ENCODE data around the gene MANSC1. TPM values are rescaled to one million over a fixed set of nuclear protein-coding genes. Genes with fewer than 3 reads are reported as not detected.

The MANSC1 gene
- total RNA-seq, 4 donors from 2014 or later: 5.1 to 10.8 (median 8.1) TPM

DNA sequence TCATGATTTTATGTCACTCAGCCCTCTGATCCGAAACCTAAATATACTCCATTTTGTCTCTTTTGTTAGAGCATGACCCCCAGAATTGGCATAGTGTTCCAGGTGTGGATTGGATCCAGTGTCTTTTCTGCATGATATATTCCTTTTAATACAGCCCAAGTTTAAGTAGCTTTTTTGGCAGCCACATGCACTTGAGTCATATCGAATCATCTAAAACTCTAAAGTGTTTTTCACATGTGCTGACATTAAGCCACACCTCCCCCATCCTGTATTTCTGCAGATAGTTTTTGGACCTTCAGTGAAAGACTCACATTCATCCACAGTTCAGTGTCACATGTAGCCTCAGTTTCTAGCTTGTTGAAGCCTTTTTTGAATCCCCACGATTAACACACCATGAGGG, 37.5 kb upstream of the MANSC1 start:
- TF ChIP-seq, protein P1, sequence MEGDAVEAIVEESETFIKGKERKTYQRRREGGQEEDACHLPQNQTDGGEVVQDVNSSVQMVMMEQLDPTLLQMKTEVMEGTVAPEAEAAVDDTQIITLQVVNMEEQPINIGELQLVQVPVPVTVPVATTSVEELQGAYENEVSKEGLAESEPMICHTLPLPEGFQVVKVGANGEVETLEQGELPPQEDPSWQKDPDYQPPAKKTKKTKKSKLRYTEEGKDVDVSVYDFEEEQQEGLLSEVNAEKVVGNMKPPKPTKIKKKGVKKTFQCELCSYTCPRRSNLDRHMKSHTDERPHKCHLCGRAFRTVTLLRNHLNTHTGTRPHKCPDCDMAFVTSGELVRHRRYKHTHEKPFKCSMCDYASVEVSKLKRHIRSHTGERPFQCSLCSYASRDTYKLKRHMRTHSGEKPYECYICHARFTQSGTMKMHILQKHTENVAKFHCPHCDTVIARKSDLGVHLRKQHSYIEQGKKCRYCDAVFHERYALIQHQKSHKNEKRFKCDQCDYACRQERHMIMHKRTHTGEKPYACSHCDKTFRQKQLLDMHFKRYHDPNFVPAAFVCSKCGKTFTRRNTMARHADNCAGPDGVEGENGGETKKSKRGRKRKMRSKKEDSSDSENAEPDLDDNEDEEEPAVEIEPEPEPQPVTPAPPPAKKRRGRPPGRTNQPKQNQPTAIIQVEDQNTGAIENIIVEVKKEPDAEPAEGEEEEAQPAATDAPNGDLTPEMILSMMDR (IDR thresholded peaks at IDR 0.05; ENCODE audit: low read depth): no peak

DNA sequence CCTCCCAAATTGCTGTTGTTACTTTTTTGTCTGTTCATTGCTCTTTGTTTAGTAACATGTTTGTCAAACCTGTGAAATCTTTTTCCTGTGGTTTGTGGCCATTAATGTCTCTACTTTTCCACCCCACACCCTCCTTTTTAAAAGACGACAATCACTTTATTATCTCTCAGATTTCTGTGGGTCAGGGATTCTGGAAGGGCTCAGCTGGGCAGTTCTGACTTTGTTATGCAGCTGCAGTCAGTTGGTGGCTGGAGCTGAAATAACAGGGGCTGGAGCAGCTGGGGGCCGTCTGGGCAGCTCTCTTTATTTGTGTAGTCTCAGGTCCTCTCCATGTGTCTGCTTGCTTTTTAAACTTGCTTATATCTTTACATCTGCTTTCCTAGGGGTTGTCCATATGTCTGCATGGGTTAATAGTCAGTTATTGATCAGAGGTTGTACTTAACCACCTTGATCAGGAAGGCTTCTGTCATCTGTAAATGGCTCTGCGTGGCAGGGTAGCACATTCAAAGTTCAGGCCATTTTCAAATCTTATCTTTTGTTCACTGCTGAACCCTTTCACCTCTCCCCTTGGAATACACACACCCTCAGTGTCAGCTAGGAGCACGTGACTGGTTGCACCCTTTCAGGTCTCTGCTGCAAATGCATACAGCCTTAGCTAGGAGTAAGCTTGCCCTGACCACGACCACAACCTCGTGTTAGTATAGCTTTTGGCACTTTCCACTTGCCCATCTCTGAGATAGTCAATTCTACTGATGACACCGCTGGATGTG, 34.7 kb upstream of the MANSC1 start:
- TF ChIP-seq, protein P1 (IDR thresholded peaks at IDR 0.05; ENCODE audit: low read depth): no peak

DNA sequence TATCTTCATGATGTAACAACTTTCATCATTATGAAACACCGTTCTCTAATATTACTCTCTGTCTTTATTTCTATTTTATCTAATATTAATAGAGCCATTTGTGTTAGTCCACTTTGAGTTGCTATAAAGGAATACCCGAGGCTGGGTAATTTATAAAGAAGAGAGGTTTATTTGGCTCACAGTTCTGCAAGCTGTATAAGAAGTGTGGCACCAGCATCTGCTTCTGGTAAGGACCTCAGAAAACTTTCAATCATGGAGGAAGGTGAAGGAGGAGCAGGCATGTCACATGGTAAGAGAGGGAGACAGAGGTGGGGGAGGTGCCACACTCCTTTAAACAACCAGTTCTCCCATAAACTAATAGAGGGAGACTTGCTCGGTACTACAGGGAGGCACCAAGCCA, 31.9 kb upstream of the MANSC1 start:
- TF ChIP-seq, protein P1 (IDR thresholded peaks at IDR 0.05; ENCODE audit: low read depth): no peak

DNA sequence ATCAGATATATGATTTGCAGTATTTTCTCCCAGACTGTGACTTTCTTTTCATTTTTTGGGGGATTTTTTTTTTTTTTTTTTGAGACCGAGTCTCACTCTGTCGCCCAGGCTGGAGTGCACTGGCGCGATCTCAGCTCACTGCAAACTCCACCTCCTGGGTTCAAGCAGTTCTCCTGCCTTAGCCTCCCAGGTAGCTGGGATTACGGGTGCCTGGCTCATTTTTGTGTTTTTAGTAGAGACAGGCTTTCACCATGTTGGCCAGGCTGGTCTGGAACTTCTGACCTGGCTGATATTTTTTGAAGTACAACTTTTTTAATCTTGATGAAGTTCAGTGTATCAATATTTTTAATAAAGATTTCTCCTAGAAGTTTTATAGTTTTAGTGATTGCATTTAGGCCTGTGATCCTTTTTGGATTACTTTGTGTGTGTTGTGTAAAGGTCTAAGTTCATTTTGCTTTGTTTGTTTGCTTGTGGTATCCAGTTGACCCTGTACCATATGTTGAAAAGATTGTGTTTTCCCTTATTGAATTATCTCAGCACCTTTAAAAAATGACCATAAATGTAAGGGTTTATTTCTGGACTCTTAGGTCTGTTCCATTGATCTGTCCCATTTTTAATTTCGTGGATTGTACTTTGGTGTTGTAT, 31.0 kb upstream of the MANSC1 start:
- TF ChIP-seq, protein P1 (IDR thresholded peaks at IDR 0.05; ENCODE audit: low read depth): no peak

DNA sequence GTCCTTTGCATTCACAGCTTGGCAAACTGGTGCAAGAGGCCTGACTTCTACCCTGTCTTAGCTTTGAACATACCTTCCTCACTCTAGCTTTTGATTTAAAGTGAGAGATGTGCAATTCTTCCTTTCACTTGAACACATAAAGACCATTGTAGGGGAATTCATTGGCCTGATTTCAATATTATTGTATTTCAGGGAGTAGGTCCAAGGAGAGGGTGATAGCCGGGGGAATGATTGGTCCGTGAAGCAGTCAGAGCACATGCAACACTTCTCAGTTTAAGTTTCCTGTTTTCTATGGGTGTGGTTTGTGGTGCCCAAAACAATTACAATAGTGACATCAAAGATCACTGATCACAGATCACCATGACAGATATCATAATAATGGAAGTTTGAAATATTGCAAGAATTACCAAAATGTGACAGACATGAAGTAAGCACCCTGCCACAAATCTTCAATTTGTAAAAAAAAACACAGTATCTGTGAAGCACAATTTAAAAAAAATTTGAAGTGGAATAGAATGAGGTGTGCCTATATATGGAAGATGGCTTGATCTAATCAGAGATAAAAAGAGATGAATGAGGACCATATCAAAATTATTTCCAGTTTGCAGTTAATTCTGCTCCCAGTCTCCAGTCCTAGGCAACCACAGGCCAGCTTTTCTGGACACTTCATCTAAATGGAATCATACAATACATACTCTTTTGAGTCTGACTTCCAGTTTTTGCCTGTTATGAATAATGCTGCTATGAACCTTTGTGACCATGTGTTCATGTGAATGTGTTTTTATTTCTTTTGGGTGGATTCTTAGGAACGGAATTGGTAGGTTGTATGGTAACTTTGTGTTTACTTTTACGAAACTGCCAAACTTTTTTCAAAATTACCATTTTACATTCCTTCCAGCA, 30.0 kb upstream of the MANSC1 start:
- TF ChIP-seq, protein P1 (IDR thresholded peaks at IDR 0.05; ENCODE audit: low read depth): no peak

DNA sequence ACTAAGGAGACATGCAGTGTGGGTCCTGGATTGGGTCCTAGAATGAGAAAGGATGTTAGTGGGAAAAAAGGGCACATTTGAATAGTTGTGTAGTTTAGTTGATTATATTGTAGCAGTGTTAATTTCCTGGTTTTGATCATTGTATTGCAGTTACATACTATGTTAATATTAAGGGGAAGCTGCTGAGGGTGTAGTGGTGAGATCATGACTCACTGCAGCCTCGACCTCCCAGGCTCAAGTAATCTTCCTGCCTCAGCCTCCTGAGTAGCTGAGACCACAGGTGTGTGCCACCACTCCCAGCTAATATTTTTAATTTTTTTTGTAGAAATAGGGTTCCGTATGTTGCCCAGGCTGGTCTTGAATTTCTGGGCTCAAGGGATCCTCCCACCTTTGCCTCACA, 28.6 kb upstream of the MANSC1 start:
- TF ChIP-seq, protein P1 (IDR thresholded peaks at IDR 0.05; ENCODE audit: low read depth): no peak
